Upper lobe of left lung (tissue), 6 donors: ENCODE results near the gene DMXL2. TPM values are rescaled to one million over a fixed set of nuclear protein-coding genes. Genes with fewer than 3 reads are reported as not detected.
A peak's percentile ranks its signal among the peaks of the same experiment; 100 is the strongest.
"Not testable (repeated sequence)": the region's sequence is repeated elsewhere in the genome, so short reads cannot be mapped to it uniquely, and the experiment has no call there.

Source experiments
- ATAC-seq, 2 donors: fragments of 200-7000 bp; cut with Tn5 transposase; one replicate each; pipeline ENCODE4 v1.9.1; 2022; ENCODE audit warnings: mild to moderate bottlenecking in 2 of 2, moderate library complexity in 2 of 2; ENCODE audit not compliant: low FRiP score in 2 of 2
- DNase-seq, 2 donors: peaks; one replicate each; pipeline ENCODE4 v3.0.0-alpha.2; 2019 to 2020
- H3K27ac ChIP-seq, 4 donors: fragments of 200-600 bp; sonication (generic); one replicate each; pipeline ENCODE4 v1.5.1; 2016 to 2019
- H3K27me3 ChIP-seq, 4 donors: fragments of 200-600 bp; sonication (generic); one replicate each; pipeline ENCODE4 v1.5.1; 2017 to 2019
- H3K36me3 ChIP-seq, 4 donors: fragments of 200-600 bp; sonication (generic); one replicate each; pipeline ENCODE4 v1.5.1; 2016 to 2019
- H3K4me1 ChIP-seq, 4 donors: fragments of 200-600 bp; sonication (generic); one replicate each; pipeline ENCODE4 v1.5.1; 2018 to 2019
- H3K4me3 ChIP-seq, 4 donors: fragments of 200-600 bp; sonication (generic); one replicate each; pipeline ENCODE4 v1.5.1; 2017 to 2019; ENCODE audit warnings: mild to moderate bottlenecking in 2 of 4, moderate library complexity in 1 of 4
- H3K9me3 ChIP-seq, 4 donors: fragments of 200-600 bp; sonication (generic); one replicate each; pipeline ENCODE4 v1.5.1; 2018 to 2019
- EP300 ChIP-seq, 4 donors: sonication (generic); formaldehyde crosslinking; IDR thresholded peaks; one replicate each; pipeline ENCODE4 v1.5.1; 2017; ENCODE audit warnings: antibody characterized with exemption in 4 of 4, control low read depth in 2 of 4
- POLR2A ChIP-seq, 4 donors: fragments of 450-650 bp; IDR thresholded peaks; one replicate each; pipeline ENCODE4 v1.5.1; 2016 to 2017; ENCODE audit warnings: antibody characterized with exemption in 4 of 4, mild to moderate bottlenecking in 2 of 4
- POLR2AphosphoS5 ChIP-seq, 2 donors: sonication (generic); formaldehyde crosslinking; IDR thresholded peaks; one replicate each; pipeline ENCODE4 v1.5.1; 2017; ENCODE audit warnings: antibody characterized with exemption in 2 of 2
- WGBS, 2 donors: methylation state at CpG; one replicate each; pipeline ENCODE4 v1.1.5; 2017 to 2018; 5-methylcytosine and 5-hydroxymethylcytosine counted together
- total RNA-seq, 6 donors: library from RNA; depleted of rRNA in 4 of 6; stranded (reverse); fragments of >200 nt in 4 of 6; gene quantifications; one replicate each; pipeline versions ENCODE4 v1.1.0 to v1.2.1, GENCODE V29; 2016 to 2021
- TF ChIP-seq, protein P1 (sequence below), 6 experiments: fragments of 450-650 bp in 4 of 6; fragments of 200-600 bp in 2 of 6; sonication (generic) in 2 of 6; IDR thresholded peaks; one replicate each; pipeline ENCODE4 v1.5.1; 2016 to 2019; ENCODE audit warnings: antibody characterized with exemption in 6 of 6
- donor health status: DM: no; HTN: no; CAD: no; lungs with moderate emphysema.
- donor health status: DM: no; HTN: yes; CAD: no; lungs with severe emphysema.

DMXL2 gene
- total RNA-seq, 6 donors from 2014 or later: 39.8 to 140 (median 58.1) TPM

DNA sequence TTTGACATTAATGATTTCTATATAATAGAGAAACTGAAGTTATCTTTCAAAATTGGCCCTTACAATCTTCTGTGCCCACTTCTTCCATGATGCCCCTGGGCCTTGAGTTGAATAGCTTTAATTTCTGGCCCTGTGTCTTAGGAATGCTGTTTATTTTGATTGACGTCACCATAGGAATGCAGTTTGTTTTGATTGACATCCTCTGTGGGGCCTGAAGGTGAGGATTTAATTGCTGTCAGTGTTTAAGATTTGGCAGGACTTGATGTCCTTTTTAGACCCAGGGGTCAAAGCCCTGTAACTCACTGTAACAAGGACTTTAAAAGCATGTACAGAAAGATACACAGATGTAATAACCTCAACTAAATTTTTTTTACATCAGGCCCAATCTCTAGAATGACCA lies 197.8 kb downstream of the DMXL2 start:
- H3K27me3 ChIP-seq: no peaks in the 10 kb centered on the region
- WGBS, 2 donors: 60 to 64% methylated on average over 1 of the region's 1 CpG
- no peak overlapping the region for H3K27ac ChIP-seq
- TF ChIP-seq POLR2AphosphoS5 (IDR thresholded peaks at IDR 0.05) (no peak), EP300 (IDR thresholded peaks at IDR 0.05) (no peak), POLR2A (IDR thresholded peaks at IDR 0.05) (no peak)
- TF ChIP-seq, protein P1, sequence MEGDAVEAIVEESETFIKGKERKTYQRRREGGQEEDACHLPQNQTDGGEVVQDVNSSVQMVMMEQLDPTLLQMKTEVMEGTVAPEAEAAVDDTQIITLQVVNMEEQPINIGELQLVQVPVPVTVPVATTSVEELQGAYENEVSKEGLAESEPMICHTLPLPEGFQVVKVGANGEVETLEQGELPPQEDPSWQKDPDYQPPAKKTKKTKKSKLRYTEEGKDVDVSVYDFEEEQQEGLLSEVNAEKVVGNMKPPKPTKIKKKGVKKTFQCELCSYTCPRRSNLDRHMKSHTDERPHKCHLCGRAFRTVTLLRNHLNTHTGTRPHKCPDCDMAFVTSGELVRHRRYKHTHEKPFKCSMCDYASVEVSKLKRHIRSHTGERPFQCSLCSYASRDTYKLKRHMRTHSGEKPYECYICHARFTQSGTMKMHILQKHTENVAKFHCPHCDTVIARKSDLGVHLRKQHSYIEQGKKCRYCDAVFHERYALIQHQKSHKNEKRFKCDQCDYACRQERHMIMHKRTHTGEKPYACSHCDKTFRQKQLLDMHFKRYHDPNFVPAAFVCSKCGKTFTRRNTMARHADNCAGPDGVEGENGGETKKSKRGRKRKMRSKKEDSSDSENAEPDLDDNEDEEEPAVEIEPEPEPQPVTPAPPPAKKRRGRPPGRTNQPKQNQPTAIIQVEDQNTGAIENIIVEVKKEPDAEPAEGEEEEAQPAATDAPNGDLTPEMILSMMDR (IDR thresholded peaks at IDR 0.05): no peak
- no peaks in the 10 kb centered on the region for H3K36me3 ChIP-seq
- no peak for DNase-seq
- no peak overlapping the region for H3K4me3 ChIP-seq
- no peaks in the 10 kb centered on the region for H3K9me3 ChIP-seq
- no peaks in the 10 kb centered on the region for H3K4me1 ChIP-seq
- ATAC-seq: no peak

DNA sequence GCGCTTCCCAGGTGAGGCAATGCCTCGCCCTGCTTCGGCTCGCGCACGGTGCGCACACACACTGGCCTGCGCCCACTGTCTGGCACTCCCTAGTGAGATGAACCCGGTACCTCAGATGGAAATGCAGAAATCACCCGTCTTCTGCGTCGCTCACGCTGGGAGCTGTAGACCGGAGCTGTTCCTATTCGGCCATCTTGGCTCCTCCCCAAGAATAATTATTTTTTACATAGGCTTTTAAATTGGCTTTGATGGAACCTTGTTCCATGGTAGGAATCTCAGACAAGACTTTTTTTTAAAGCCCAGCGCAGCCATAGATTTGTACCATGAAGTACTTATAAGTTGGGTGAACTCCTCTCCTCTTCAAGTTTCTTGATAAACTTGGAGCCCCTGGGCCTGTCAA lies 199.5 kb downstream of the DMXL2 start:
- not testable (repeated sequence) for H3K27me3 ChIP-seq, ATAC-seq, H3K4me3 ChIP-seq, H3K9me3 ChIP-seq, H3K4me1 ChIP-seq, H3K36me3 ChIP-seq, H3K27ac ChIP-seq, DNase-seq
- 95 to 100% methylated on average over 6 to 8 of the region's 16 CpGs for WGBS, 2 donors

DNA sequence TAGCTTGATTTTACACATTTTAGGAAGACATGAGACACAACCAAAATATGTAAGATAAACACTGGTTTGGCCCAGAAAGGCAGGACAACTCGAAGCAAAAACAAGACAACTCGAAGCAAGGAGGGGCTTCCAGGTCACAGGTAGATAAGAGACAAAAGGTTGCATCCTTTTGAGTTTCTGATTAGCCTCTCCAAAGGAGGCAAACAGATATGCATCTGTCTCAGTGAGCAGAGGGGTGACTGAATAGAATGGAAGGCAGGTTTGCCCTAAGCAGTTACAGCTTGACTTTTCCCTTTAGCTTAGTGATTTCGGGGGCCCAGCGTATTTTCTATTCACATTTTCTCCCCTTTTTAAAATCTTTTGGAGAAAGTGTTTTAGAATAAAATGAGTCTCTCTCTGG lies 206.4 kb downstream of the DMXL2 start:
- peaks cover 0 to 3% (median 0%) of the 10 kb centered on the region in 4 donors for H3K4me1 ChIP-seq
- ATAC-seq: no peak
- H3K9me3 ChIP-seq: no peaks in the 10 kb centered on the region
- no peaks in the 10 kb centered on the region for H3K36me3 ChIP-seq
- 61 to 70% methylated on average over 4 of the region's 4 CpGs for WGBS, 2 donors
- no peak overlapping the region for H3K4me3 ChIP-seq
- TF ChIP-seq, protein P1 (IDR thresholded peaks at IDR 0.05): no peak
- TF ChIP-seq POLR2A (IDR thresholded peaks at IDR 0.05): no peak
- TF ChIP-seq POLR2AphosphoS5 (IDR thresholded peaks at IDR 0.05): no peak
- no peak for TF ChIP-seq EP300 (IDR thresholded peaks at IDR 0.05)
- H3K27ac ChIP-seq: no peak overlapping the region
- no peaks in the 10 kb centered on the region for H3K27me3 ChIP-seq
- no peak for DNase-seq

DNA sequence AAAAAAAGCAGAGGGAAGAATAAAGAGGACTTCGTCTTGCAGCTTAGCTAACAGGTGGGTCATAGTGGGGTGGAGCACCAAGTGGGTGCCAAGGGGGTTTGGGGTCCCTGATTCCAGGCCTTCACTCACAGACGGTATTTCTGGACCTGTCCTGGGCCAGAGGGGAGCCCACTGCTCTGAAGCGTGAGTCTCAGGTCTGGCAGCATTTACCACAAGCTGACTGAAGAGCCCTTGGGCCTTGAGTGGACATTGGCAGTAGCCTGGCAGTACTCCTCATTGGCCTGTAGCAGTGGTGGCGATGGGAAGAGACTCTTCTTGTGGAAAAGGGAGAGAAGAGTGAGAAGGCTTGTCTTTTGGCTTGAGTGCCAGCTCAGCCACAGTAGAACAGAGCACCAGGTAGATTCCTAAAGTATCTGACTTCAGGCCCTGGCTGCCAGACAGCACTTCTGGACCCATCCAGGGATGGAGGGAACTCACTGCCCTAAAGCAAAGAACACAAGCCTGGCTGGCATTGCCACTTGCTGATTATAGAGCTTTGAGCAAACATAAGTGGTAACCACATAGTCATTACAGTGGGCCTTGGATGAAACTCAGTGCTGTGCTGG lies 208.2 kb downstream of the DMXL2 start:
- no peak overlapping the region for H3K4me3 ChIP-seq
- no peaks in the 10 kb centered on the region for H3K36me3 ChIP-seq
- peaks cover 0 to 3% (median 0%) of the 10 kb centered on the region in 4 donors for H3K4me1 ChIP-seq
- WGBS, 2 donors: 66 to 85% methylated on average over 4 of the region's 4 CpGs
- no peak overlapping the region for H3K27ac ChIP-seq
- ATAC-seq (no peak), DNase-seq (peak in 1 of 2 donors; percentile 48)
- no peak for TF ChIP-seq POLR2AphosphoS5 (IDR thresholded peaks at IDR 0.05)
- TF ChIP-seq EP300 (IDR thresholded peaks at IDR 0.05): no peak
- TF ChIP-seq, protein P1 (IDR thresholded peaks at IDR 0.05): no peak
- TF ChIP-seq POLR2A (IDR thresholded peaks at IDR 0.05): no peak
- H3K27me3 ChIP-seq: no peaks in the 10 kb centered on the region
- no peaks in the 10 kb centered on the region for H3K9me3 ChIP-seq

DNA sequence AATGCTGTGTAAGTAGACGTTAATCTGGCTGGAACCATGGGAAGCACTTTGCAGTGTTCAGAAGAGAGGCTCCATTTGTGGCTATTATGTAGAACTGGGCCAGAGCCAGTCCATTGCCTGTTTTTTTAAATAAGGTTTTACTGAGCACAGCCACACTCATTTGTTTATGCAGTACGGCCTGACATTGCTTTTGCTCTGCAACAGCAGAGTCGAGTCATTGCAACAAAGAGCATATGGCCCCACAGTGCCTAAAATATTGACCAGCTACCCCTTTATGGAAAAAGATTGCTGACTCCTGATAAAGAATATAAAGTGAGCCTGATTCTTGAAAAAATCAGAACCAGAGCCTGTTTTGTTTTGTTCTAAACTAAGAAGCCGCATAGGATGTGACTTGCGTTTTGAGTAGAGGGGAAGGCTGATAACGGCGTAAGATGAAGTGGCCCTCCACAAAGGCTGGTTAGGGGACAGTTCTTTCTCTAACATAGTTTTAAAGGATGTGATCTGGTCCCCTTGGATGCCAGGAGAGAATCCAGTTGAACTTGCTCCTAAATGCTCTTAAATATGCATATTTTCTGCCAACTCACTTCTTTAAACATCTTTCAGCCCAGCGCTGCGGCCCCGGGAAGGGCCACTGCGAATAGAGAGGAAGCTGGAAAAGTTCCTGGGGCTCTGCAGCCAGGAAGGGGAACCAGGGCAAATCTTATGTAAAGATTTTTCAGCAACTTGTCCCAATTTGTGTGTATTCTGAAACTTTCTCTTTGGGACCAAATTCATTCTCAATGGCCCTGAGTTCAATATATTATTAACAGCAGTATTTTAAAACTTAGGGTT lies 216.7 kb downstream of the DMXL2 start:
- TF ChIP-seq EP300 (IDR thresholded peaks at IDR 0.05) (no peak), POLR2AphosphoS5 (IDR thresholded peaks at IDR 0.05) (no peak), POLR2A (IDR thresholded peaks at IDR 0.05) (no peak)
- TF ChIP-seq, protein P1 (IDR thresholded peaks at IDR 0.05): no peak
- DNase-seq (no peak), ATAC-seq (no peak)
- Histone ChIP-seq H3K36me3 (no peaks in the 10 kb centered on the region), H3K9me3 (no peaks in the 10 kb centered on the region), H3K27me3 (no peaks in the 10 kb centered on the region), H3K4me3 (no peak overlapping the region), H3K4me1 (peaks cover 0 to 4% (median 2%) of the 10 kb centered on the region in 4 donors), H3K27ac (no peak overlapping the region)
- WGBS, 2 donors: 51 to 53% methylated on average over 11 of the region's 11 CpGs
